GM06990 (cell line): Measurements from ENCODE around the gene CACNB1.

Experiments used
- DNase-seq: peaks from one replicate; pipeline ENCODE4 v3.0.0-alpha.2; 2011; ENCODE audit not compliant: insufficient read length; ENCODE audit errors: extremely low read depth
- H3K27me3 ChIP-seq: replicated peaks from 2 replicates; pipeline ENCODE4 v1.6.0; 2011; ENCODE audit warnings: low read length; ENCODE audit not compliant: control insufficient read depth, insufficient read depth
- H3K36me3 ChIP-seq: 2 replicates; pipeline ENCODE4 v1.5.1; 2011; ENCODE audit warnings: low read length; ENCODE audit not compliant: control insufficient read depth, insufficient read depth
- H3K4me3 ChIP-seq: replicated peaks from 2 replicates; pipeline ENCODE4 v1.5.1; 2011; ENCODE audit warnings: low read depth, mild to moderate bottlenecking, control low read depth, low read length
- CTCF ChIP-seq: IDR thresholded peaks from 2 replicates; pipeline ENCODE4 v1.5.1; 2011; ENCODE audit warnings: low read length, control low read depth, mild to moderate bottlenecking, inconsistent platforms; ENCODE audit not compliant: insufficient read depth, poor library complexity, severe bottlenecking

The CACNB1 gene

GRCh38 chr17:39193346-39193745 lies 4.1 kb downstream of the CACNB1 start:
- Histone ChIP-seq H3K36me3 (peaks cover 6% of the 10 kb centered on the region), H3K4me3 (no peak overlapping the region), H3K27me3 (no peaks in the 10 kb centered on the region)
- no peak for TF ChIP-seq CTCF
- no peak for DNase-seq

- Histone ChIP-seq H3K27me3 (no peaks in the 10 kb centered on the region), H3K4me3 (no peak overlapping the region), H3K36me3 (peaks cover 6% of the 10 kb centered on the region)
- no peak for TF ChIP-seq CTCF
- DNase-seq, result no peak
Measured at GRCh38 chr17:39192901-39193300, 4.6 kb downstream of the CACNB1 start.

- no peak for DNase-seq
- Histone ChIP-seq H3K36me3 (peaks cover 7% of the 10 kb centered on the region), H3K4me3 (no peak overlapping the region), H3K27me3 (no peaks in the 10 kb centered on the region)
- TF ChIP-seq CTCF, result no peak
Measured at GRCh38 chr17:39191750-39192510, 5.5 kb downstream of the CACNB1 start.

- no peak for DNase-seq
- no peak for TF ChIP-seq CTCF
- peaks cover 17% of the 10 kb centered on the region for H3K36me3 ChIP-seq
- no peaks in the 10 kb centered on the region for H3K27me3 ChIP-seq
- H3K4me3 ChIP-seq, result no peak overlapping the region
Measured at GRCh38 chr17:39187152-39187830, 10.2 kb downstream of the CACNB1 start.

GRCh38 chr17:39186481-39187002 lies 10.9 kb downstream of the CACNB1 start:
- no peak for DNase-seq
- no peak for TF ChIP-seq CTCF
- Histone ChIP-seq H3K27me3 (no peaks in the 10 kb centered on the region), H3K36me3 (peaks cover 15% of the 10 kb centered on the region), H3K4me3 (no peak overlapping the region)
